Large intestine (tissue), 3 donors: ENCODE measurements around the gene TMED4. TPM values are rescaled to one million over a fixed set of nuclear protein-coding genes. Genes with fewer than 3 reads are reported as not detected.
A peak's percentile ranks its signal among the peaks of the same experiment; 100 is the strongest.
"Not testable (repeated sequence)": the region's sequence is repeated elsewhere in the genome, so short reads cannot be mapped to it uniquely, and the experiment has no call there.

ENCODE experiments used
- DNase-seq, 2 donors: peaks; one replicate each; pipeline versions ENCODE4 v3.0.0 to v3.0.0-alpha.2; 2013
- H3K27ac ChIP-seq: one replicate; pipeline ENCODE4 v1.5.1; 2013; ENCODE audit warnings: low read length
- H3K27me3 ChIP-seq: 2 replicates; pipeline ENCODE4 v1.6.1; 2013; ENCODE audit warnings: low read length; ENCODE audit not compliant: control insufficient read depth, insufficient read depth
- H3K36me3 ChIP-seq: 2 replicates; pipeline ENCODE4 v1.6.1; 2013; ENCODE audit warnings: low read length; ENCODE audit not compliant: control insufficient read depth, insufficient read depth
- H3K4me1 ChIP-seq: one replicate; pipeline ENCODE4 v1.6.1; 2013; ENCODE audit warnings: low read length; ENCODE audit not compliant: control insufficient read depth, insufficient read depth
- H3K4me3 ChIP-seq: one replicate; pipeline ENCODE4 v1.5.1; 2013; ENCODE audit warnings: low read length
- H3K9me3 ChIP-seq: one replicate; pipeline ENCODE4 v1.6.1; 2013; ENCODE audit warnings: mild to moderate bottlenecking, low read depth, low read length, moderate library complexity; ENCODE audit not compliant: control insufficient read depth
- WGBS: methylation state at CpG from one replicate; pipeline ENCODE4 v1.1.5; 2013; ENCODE audit warnings: low lambda C conversion rate; ENCODE audit not compliant: insufficient coverage; 5-methylcytosine and 5-hydroxymethylcytosine counted together
- polyA plus RNA-seq: library from polyadenylated mRNA; unstranded; fragments of 120-200 nt; gene quantifications from one replicate; pipeline ENCODE4 v1.2.1, GENCODE V29; 2013

The TMED4 gene
- polyA plus RNA-seq, 1 donor: 164 TPM

- H3K4me3 ChIP-seq: no peak overlapping the region
- no peak for DNase-seq
- H3K27ac ChIP-seq: no peak overlapping the region
- H3K36me3 ChIP-seq: peaks cover 76% of the 10 kb centered on the region
- 100% methylated on average over 1 of the region's 9 CpGs for whole genome bisulfite sequencing
- peaks cover 14% of the 10 kb centered on the region for H3K4me1 ChIP-seq
- H3K27me3 ChIP-seq: no peaks in the 10 kb centered on the region
- H3K9me3 ChIP-seq: no peaks in the 10 kb centered on the region
These were observed 12.1 kb downstream of the TMED4 start for GRCh38 chr7:44569959-44570358.

- no peak overlapping the region for H3K27ac ChIP-seq
- H3K27me3 ChIP-seq: no peaks in the 10 kb centered on the region
- H3K4me3 ChIP-seq: no peak overlapping the region
- DNase-seq: no peak
- peaks cover 85% of the 10 kb centered on the region for H3K36me3 ChIP-seq
- no peaks in the 10 kb centered on the region for H3K9me3 ChIP-seq
- peaks cover 10% of the 10 kb centered on the region for H3K4me1 ChIP-seq
- WGBS: no CpG with 5 or more reads among the region's 17 CpGs
These were observed 13.1 kb downstream of the TMED4 start for GRCh38 chr7:44568771-44569560.

DNA sequence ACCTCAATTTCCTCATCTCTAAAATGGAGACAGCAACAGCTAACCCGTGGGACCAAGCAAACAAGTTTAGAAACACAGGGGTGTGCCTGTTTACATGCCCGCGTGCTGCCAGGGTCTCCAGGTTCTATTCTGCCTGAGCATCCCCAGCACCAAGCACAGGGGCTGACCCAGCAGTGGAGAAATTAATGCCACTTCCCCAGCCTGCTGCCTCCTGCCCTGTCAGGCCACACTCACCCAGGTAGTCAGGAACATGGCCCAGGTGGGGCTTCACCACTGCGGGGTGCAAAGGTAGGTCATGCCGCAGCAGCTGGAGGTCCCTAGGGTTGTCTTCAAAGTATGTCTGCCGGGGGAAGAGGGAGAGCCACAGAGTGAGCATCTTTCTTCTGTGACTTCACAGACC lies 14.1 kb downstream of the TMED4 start:
- H3K9me3 ChIP-seq: no peaks in the 10 kb centered on the region
- H3K4me1 ChIP-seq: peaks cover 8% of the 10 kb centered on the region
- no peak overlapping the region for H3K27ac ChIP-seq
- no peak for DNase-seq
- H3K4me3 ChIP-seq: no peak overlapping the region
- WGBS: no CpG with 5 or more reads among the region's 6 CpGs
- H3K36me3 ChIP-seq: peaks cover 86% of the 10 kb centered on the region
- H3K27me3 ChIP-seq: no peaks in the 10 kb centered on the region

DNA sequence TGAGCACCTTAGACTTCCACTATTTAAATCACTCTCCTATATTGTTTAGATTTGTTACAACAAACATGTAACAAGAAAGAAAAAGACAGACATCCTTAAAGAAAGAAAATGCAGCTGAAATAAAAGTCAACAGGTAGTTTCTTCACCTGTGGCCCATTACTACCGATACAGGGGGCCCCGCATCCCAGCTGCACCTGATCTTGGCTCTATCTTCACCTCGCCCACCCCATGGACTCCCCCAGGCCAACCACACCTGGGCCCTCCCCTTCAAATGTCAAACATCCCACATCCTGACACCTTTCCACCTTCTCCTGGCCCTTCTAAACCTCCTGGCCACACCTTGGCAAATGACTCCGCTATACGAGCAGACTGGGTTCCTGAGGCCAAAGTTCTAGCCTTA lies 15.4 kb downstream of the TMED4 start:
- no peak for DNase-seq
- H3K36me3 ChIP-seq: peaks cover 74% of the 10 kb centered on the region
- no peaks in the 10 kb centered on the region for H3K27me3 ChIP-seq
- WGBS: no CpG with 5 or more reads among the region's 5 CpGs
- no peak overlapping the region for H3K4me3 ChIP-seq
- no peak overlapping the region for H3K27ac ChIP-seq
- H3K9me3 ChIP-seq: no peaks in the 10 kb centered on the region
- peaks cover 8% of the 10 kb centered on the region for H3K4me1 ChIP-seq

GRCh38 chr7:44565795-44566559 lies 16.1 kb downstream of the TMED4 start:
- Histone ChIP-seq H3K27me3 (no peaks in the 10 kb centered on the region), H3K9me3 (no peaks in the 10 kb centered on the region), H3K27ac (no peak overlapping the region), H3K36me3 (peaks cover 67% of the 10 kb centered on the region), H3K4me1 (peaks cover 14% of the 10 kb centered on the region), H3K4me3 (no peak overlapping the region)
- no CpG with 5 or more reads among the region's 16 CpGs for WGBS
- DNase-seq: no peak

DNA sequence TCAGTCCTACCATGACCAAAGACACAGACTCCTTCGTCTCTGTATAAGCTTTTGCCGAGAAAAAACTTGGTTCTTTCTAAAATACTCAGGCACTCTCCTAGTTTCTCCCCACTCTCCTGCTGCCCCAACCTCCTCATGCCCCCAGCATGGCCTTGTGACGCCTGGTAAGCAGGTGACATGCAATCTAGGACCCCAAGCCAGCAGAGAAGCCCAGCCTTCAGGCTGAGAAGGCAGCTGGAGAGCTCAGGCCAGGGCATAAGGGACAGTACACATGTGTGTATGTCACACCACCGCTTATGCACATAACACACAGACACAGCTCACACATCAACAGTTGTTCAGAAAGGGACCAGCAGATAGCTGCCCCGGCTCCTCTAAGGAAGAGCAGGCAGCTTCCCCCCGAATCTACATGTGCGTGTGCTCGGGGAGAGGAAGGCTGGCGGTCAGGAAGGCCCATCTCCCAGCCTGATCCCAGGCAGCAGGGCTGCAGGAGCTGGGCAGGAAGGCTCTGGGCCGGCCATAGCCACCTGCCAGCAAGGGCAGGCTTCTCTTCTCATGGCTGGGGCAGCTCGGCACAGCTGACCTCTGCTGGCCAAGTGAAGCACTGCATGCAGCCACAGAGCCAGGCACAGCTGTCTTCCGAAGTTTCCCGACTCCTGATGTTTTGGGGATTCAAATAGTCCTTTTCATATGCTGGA lies 16.8 kb downstream of the TMED4 start:
- H3K4me3 ChIP-seq: no peak overlapping the region
- no CpG with 5 or more reads among the region's 13 CpGs for WGBS
- H3K36me3 ChIP-seq: peaks cover 60% of the 10 kb centered on the region
- no peaks in the 10 kb centered on the region for H3K27me3 ChIP-seq
- DNase-seq: peak; percentile 62 to 68
- no peak overlapping the region for H3K27ac ChIP-seq
- no peaks in the 10 kb centered on the region for H3K9me3 ChIP-seq
- H3K4me1 ChIP-seq: peaks cover 14% of the 10 kb centered on the region

GRCh38 chr7:44564606-44565005 lies 17.4 kb downstream of the TMED4 start:
- no peak for DNase-seq
- Histone ChIP-seq H3K9me3 (no peaks in the 10 kb centered on the region), H3K4me1 (peaks cover 14% of the 10 kb centered on the region), H3K36me3 (peaks cover 54% of the 10 kb centered on the region), H3K4me3 (no peak overlapping the region), H3K27ac (no peak overlapping the region), H3K27me3 (no peaks in the 10 kb centered on the region)
- no CpG with 5 or more reads among the region's 2 CpGs for WGBS

GRCh38 chr7:44563171-44563679 lies 18.8 kb downstream of the TMED4 start:
- no peak overlapping the region for H3K4me3 ChIP-seq
- H3K9me3 ChIP-seq: no peaks in the 10 kb centered on the region
- no peak for DNase-seq
- no peaks in the 10 kb centered on the region for H3K27me3 ChIP-seq
- no CpG with 5 or more reads among the region's 3 CpGs for WGBS
- H3K36me3 ChIP-seq: peaks cover 40% of the 10 kb centered on the region
- peaks cover 14% of the 10 kb centered on the region for H3K4me1 ChIP-seq
- H3K27ac ChIP-seq: no peak overlapping the region

DNA sequence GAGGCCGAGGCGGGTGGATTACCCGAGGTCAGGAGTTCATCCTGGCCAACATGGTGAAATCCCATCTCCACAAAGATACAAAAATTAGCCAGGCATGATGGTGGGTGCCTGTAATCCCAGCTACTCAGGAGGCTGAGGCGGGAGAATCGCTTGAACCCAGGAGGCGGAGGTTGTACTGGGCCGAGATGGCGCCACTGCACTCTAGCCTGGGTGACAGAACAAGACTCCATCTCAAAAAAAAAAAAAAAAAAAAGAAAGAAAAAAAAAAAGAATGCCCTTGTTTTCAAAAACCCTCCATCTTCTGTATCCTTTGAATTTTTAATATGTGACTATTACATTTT lies 19.4 kb downstream of the TMED4 start:
- not testable (repeated sequence) for H3K4me3 ChIP-seq, H3K9me3 ChIP-seq, DNase-seq, H3K27me3 ChIP-seq
- Histone ChIP-seq H3K4me1 (peaks cover 14% of the 10 kb centered on the region), H3K27ac (peak overlapping the region; percentile 23), H3K36me3 (peaks cover 34% of the 10 kb centered on the region)
- no CpG with 5 or more reads among the region's 8 CpGs for WGBS

DNA sequence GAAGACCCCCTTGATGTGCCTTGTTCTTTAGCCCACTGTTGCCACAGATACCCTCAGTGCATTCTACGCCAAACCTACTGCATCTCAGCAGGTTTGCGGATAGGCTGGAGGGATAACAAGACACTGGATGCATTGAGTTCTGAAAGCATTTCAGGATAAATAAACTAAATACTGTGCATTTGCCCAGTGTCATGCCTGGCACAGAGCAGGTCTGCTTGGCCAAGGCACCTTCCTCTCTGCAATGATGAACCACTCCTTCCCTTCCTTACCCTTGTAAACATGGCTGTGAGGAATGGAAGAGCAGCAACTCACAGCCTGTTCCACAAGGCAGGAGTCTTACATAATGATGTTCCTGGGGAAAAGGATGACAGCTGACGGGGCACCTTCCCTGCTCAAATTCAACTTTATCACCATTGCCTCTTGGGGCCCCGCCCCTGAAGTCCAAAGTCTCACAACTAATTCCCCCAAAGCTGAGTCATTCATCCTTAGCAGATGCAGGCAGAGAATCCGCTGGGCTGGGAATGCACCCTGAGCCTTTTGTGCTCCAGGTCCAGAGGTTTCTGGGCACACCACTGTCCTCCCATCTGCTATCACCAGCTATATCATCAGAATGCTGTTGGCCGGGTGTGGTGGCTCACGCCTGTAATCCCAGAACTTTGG lies 19.9 kb downstream of the TMED4 start:
- H3K27ac ChIP-seq: peak overlapping the region; percentile 59

More for the DNA sequence above, 19.9 kb downstream of the TMED4 start:
- Histone ChIP-seq H3K36me3 (peaks cover 29% of the 10 kb centered on the region), H3K4me1 (peaks cover 14% of the 10 kb centered on the region), H3K27me3 (no peaks in the 10 kb centered on the region), H3K9me3 (no peaks in the 10 kb centered on the region), H3K4me3 (no peak overlapping the region)
- peak; percentile 91 to 96 for DNase-seq
- WGBS: no CpG with 5 or more reads among the region's 7 CpGs
